ENCODE results near the gene APLP1.

The APLP1 gene

DNA sequence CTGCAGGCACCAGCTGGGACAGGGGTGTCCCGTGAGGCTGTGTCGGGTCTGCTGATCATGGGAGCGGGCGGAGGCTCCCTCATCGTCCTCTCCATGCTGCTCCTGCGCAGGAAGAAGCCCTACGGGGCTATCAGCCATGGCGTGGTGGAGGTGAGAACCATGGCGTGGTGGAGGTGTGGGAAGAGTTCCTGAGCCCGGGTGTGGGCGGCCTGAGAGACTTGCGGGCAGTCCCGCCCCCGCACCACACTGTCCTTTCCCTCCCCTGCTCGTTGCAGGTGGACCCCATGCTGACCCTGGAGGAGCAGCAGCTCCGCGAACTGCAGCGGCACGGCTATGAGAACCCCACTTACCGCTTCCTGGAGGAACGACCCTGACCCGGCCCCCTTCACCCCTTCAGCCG lies 10.7 kb downstream of the APLP1 start:
- H3K27ac ChIP-seq (ENCODE audit: low read length, poor library complexity, severe bottlenecking), result no peak overlapping the region
- no peak overlapping the region for H3K18ac ChIP-seq (ENCODE audit: low read depth in 1 of 2, low read length in 2 of 2)
- H3K4me1 ChIP-seq (ENCODE audit: control insufficient read depth, insufficient read depth, low read depth, low read length), result peaks cover 11% of the 10 kb centered on the region
- no peak for DNase-seq
- H2BK15ac ChIP-seq (ENCODE audit: low read depth, poor library complexity, severe bottlenecking), result no peak overlapping the region
- no peak overlapping the region for H3K4ac ChIP-seq (ENCODE audit: low read depth in 1 of 2, low read length in 2 of 2)
- no peak overlapping the region for H3K14ac ChIP-seq (ENCODE audit: low read length in 2 of 2)
- H3K27me3 ChIP-seq (ENCODE audit: control insufficient read depth in 1 of 2, insufficient read depth in 1 of 2, low read length in 2 of 2), result peaks cover 15 to 28% of the 10 kb centered on the region in 2 experiments
- peaks cover 0 to 3% of the 10 kb centered on the region in 2 experiments for H3K36me3 ChIP-seq (ENCODE audit: control insufficient read depth in 1 of 2, insufficient read depth in 2 of 2, low read depth in 1 of 2, low read length in 2 of 2)
- WGBS, result 57% methylated on average over 23 of the region's 23 CpGs
- no peaks in the 10 kb centered on the region for H3K79me1 ChIP-seq (replicated peaks; ENCODE audit: low read length, poor library complexity, severe bottlenecking)
- H3K9ac ChIP-seq (ENCODE audit: low read length), result no peak overlapping the region
- H2BK120ac ChIP-seq (ENCODE audit: low read depth, low read length), result no peak overlapping the region
- H2BK12ac ChIP-seq (ENCODE audit: low read length in 2 of 2), result peak overlapping the region in 1 of 2 experiments; percentile 23
- H3K4me3 ChIP-seq (ENCODE audit: insufficient read depth in 1 of 2, low read depth in 1 of 2, low read length in 2 of 2), result no peak overlapping the region
- no peak overlapping the region for H2AFZ ChIP-seq (ENCODE audit: low read depth, low read length)
- H4K91ac ChIP-seq (ENCODE audit: low read length), result no peak overlapping the region
- no peaks in the 10 kb centered on the region for H3K9me3 ChIP-seq (ENCODE audit: control insufficient read depth, low read length)
- no peak overlapping the region for H4K8ac ChIP-seq (ENCODE audit: low read length)
- no peak overlapping the region for H2BK5ac ChIP-seq (ENCODE audit: low read depth, low read length, poor library complexity, severe bottlenecking)
- H2AK5ac ChIP-seq (ENCODE audit: low read length, severe bottlenecking), result no peak overlapping the region
- no peak overlapping the region for H3K23ac ChIP-seq (ENCODE audit: low read length in 2 of 2)
- no peak overlapping the region for H3K4me2 ChIP-seq (ENCODE audit: low read length, poor library complexity, severe bottlenecking)

- no peak overlapping the region for H2BK5ac ChIP-seq (ENCODE audit: low read depth, low read length, poor library complexity, severe bottlenecking)
- H2AK5ac ChIP-seq (ENCODE audit: low read length, severe bottlenecking), result no peak overlapping the region
- no peak overlapping the region for H4K91ac ChIP-seq (ENCODE audit: low read length)
- peaks cover 11% of the 10 kb centered on the region for H3K4me1 ChIP-seq (ENCODE audit: control insufficient read depth, insufficient read depth, low read depth, low read length)
- peaks cover 0 to 3% of the 10 kb centered on the region in 2 experiments for H3K36me3 ChIP-seq (ENCODE audit: control insufficient read depth in 1 of 2, insufficient read depth in 2 of 2, low read depth in 1 of 2, low read length in 2 of 2)
- no peak overlapping the region for H2BK120ac ChIP-seq (ENCODE audit: low read depth, low read length)
- no peaks in the 10 kb centered on the region for H3K9me3 ChIP-seq (ENCODE audit: control insufficient read depth, low read length)
- H2BK12ac ChIP-seq (ENCODE audit: low read length in 2 of 2), result no peak overlapping the region
- no peak overlapping the region for H3K9ac ChIP-seq (ENCODE audit: low read length)
- H3K79me1 ChIP-seq (replicated peaks; ENCODE audit: low read length, poor library complexity, severe bottlenecking), result no peaks in the 10 kb centered on the region
- 4% methylated on average over 28 of the region's 28 CpGs for WGBS
- no peak overlapping the region for H2AFZ ChIP-seq (ENCODE audit: low read depth, low read length)
- DNase-seq, result peak; percentile 94
- H3K23ac ChIP-seq (ENCODE audit: low read length in 2 of 2), result no peak overlapping the region
- H2BK15ac ChIP-seq (ENCODE audit: low read depth, poor library complexity, severe bottlenecking), result no peak overlapping the region
- H3K4me3 ChIP-seq (ENCODE audit: insufficient read depth in 1 of 2, low read depth in 1 of 2, low read length in 2 of 2), result no peak overlapping the region
- no peak overlapping the region for H4K8ac ChIP-seq (ENCODE audit: low read length)
- no peak overlapping the region for H3K18ac ChIP-seq (ENCODE audit: low read depth in 1 of 2, low read length in 2 of 2)
- H3K4ac ChIP-seq (ENCODE audit: low read depth in 1 of 2, low read length in 2 of 2), result no peak overlapping the region
- H3K4me2 ChIP-seq (ENCODE audit: low read length, poor library complexity, severe bottlenecking), result peak overlapping the region; percentile 14
- H3K27ac ChIP-seq (ENCODE audit: low read length, poor library complexity, severe bottlenecking), result no peak overlapping the region
- H3K27me3 ChIP-seq (ENCODE audit: control insufficient read depth in 1 of 2, insufficient read depth in 1 of 2, low read length in 2 of 2), result peaks cover 15 to 28% of the 10 kb centered on the region in 2 experiments
- H3K14ac ChIP-seq (ENCODE audit: low read length in 2 of 2), result no peak overlapping the region
These were observed 11.5 kb downstream of the APLP1 start for GRCh38 chr19:35879770-35880317.

DNA sequence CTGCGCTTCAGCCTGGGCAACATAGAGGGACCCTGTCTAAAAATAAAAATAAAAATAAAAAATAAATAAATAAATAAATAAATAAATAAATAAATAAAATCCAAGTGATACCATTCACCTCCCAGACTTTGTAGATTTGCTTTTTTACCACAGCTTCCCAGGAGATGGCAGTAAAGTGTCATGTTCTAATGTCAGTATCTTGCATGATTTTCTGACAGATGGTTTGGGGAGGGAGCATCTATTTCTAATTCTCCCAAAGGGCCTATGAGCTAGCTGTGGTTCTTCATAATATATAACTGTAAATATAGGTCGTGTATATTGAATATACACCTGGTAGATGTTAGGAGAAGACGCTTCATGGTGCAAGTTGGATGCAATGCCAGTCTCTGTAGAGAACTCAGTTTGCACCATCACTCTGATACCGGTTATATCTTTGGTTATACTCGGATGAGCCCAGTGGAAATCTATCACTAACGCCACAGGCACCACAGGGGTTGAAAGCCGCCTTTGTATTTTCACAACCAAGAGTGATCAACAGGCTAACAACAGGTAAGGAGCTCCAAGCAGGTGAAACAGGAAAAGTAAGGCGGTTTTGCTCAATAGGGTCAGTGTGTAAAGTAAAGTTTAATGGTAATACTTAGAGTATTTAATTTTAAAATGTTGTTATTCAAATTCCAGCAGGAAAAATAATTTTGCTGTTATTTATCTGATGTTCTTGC lies 13.9 kb downstream of the APLP1 start:
- no peak overlapping the region for H3K4ac ChIP-seq (ENCODE audit: low read depth in 1 of 2, low read length in 2 of 2)
- no peak overlapping the region for H3K27ac ChIP-seq (ENCODE audit: low read length, poor library complexity, severe bottlenecking)
- H3K4me2 ChIP-seq (ENCODE audit: low read length, poor library complexity, severe bottlenecking), result no peak overlapping the region
- no peak overlapping the region for H2AFZ ChIP-seq (ENCODE audit: low read depth, low read length)
- no peak overlapping the region for H2BK12ac ChIP-seq (ENCODE audit: low read length in 2 of 2)
- H3K4me3 ChIP-seq (ENCODE audit: insufficient read depth in 1 of 2, low read depth in 1 of 2, low read length in 2 of 2), result no peak overlapping the region
- H2BK5ac ChIP-seq (ENCODE audit: low read depth, low read length, poor library complexity, severe bottlenecking), result no peak overlapping the region
- H3K9me3 ChIP-seq (ENCODE audit: control insufficient read depth, low read length), result no peaks in the 10 kb centered on the region
- peak; percentile 86 for DNase-seq
- H3K14ac ChIP-seq (ENCODE audit: low read length in 2 of 2), result no peak overlapping the region
- no peak overlapping the region for H2AK5ac ChIP-seq (ENCODE audit: low read length, severe bottlenecking)
- H3K4me1 ChIP-seq (ENCODE audit: control insufficient read depth, insufficient read depth, low read depth, low read length), result peaks cover 11% of the 10 kb centered on the region
- no peak overlapping the region for H2BK15ac ChIP-seq (ENCODE audit: low read depth, poor library complexity, severe bottlenecking)
- no peak overlapping the region for H4K91ac ChIP-seq (ENCODE audit: low read length)
- H2BK120ac ChIP-seq (ENCODE audit: low read depth, low read length), result no peak overlapping the region
- 44% methylated on average over 7 of the region's 8 CpGs for WGBS
- no peak overlapping the region for H3K9ac ChIP-seq (ENCODE audit: low read length)
- no peak overlapping the region for H3K18ac ChIP-seq (ENCODE audit: low read depth in 1 of 2, low read length in 2 of 2)
- H3K27me3 ChIP-seq (ENCODE audit: control insufficient read depth in 1 of 2, insufficient read depth in 1 of 2, low read length in 2 of 2), result peaks cover 15 to 18% of the 10 kb centered on the region in 2 experiments
- no peaks in the 10 kb centered on the region for H3K79me1 ChIP-seq (replicated peaks; ENCODE audit: low read length, poor library complexity, severe bottlenecking)
- H3K36me3 ChIP-seq (ENCODE audit: control insufficient read depth in 1 of 2, insufficient read depth in 2 of 2, low read depth in 1 of 2, low read length in 2 of 2), result peaks cover 8 to 11% of the 10 kb centered on the region in 2 experiments
- no peak overlapping the region for H3K23ac ChIP-seq (ENCODE audit: low read length in 2 of 2)
- no peak overlapping the region for H4K8ac ChIP-seq (ENCODE audit: low read length)

GRCh38 chr19:35883882-35884281 lies 15.5 kb downstream of the APLP1 start:
- Histone ChIP-seq H2AK5ac (ENCODE audit: low read length, severe bottlenecking) (no peak overlapping the region), H3K14ac (ENCODE audit: low read length in 2 of 2) (no peak overlapping the region), H3K23ac (ENCODE audit: low read length in 2 of 2) (no peak overlapping the region), H2BK120ac (ENCODE audit: low read depth, low read length) (no peak overlapping the region), H3K4me3 (ENCODE audit: insufficient read depth in 1 of 2, low read depth in 1 of 2, low read length in 2 of 2) (no peak overlapping the region), H3K79me1 (replicated peaks; ENCODE audit: low read length, poor library complexity, severe bottlenecking) (no peaks in the 10 kb centered on the region), H3K4me2 (ENCODE audit: low read length, poor library complexity, severe bottlenecking) (no peak overlapping the region), H2BK12ac (ENCODE audit: low read length in 2 of 2) (no peak overlapping the region), H3K4ac (ENCODE audit: low read depth in 1 of 2, low read length in 2 of 2) (no peak overlapping the region), H3K4me1 (ENCODE audit: control insufficient read depth, insufficient read depth, low read depth, low read length) (peaks cover 9% of the 10 kb centered on the region), H3K18ac (ENCODE audit: low read depth in 1 of 2, low read length in 2 of 2) (no peak overlapping the region), H3K27ac (ENCODE audit: low read length, poor library complexity, severe bottlenecking) (no peak overlapping the region), H3K36me3 (ENCODE audit: control insufficient read depth in 1 of 2, insufficient read depth in 2 of 2, low read depth in 1 of 2, low read length in 2 of 2) (peaks cover 22% of the 10 kb centered on the region in 2 experiments), H2BK5ac (ENCODE audit: low read depth, low read length, poor library complexity, severe bottlenecking) (no peak overlapping the region), H2BK15ac (ENCODE audit: low read depth, poor library complexity, severe bottlenecking) (no peak overlapping the region), H3K27me3 (ENCODE audit: control insufficient read depth in 1 of 2, insufficient read depth in 1 of 2, low read length in 2 of 2) (peaks cover 3 to 4% of the 10 kb centered on the region in 2 experiments), H4K8ac (ENCODE audit: low read length) (no peak overlapping the region), H3K9ac (ENCODE audit: low read length) (no peak overlapping the region), H3K9me3 (ENCODE audit: control insufficient read depth, low read length) (no peaks in the 10 kb centered on the region), H4K91ac (ENCODE audit: low read length) (no peak overlapping the region), H2AFZ (ENCODE audit: low read depth, low read length) (no peak overlapping the region)
- DNase-seq, result no peak
- 66% methylated on average over 2 of the region's 2 CpGs for WGBS

Data from mesenchymal stem cell (in vitro differentiated cells and primary cell).